ENCODE results near the gene ZNF750.

DNA sequence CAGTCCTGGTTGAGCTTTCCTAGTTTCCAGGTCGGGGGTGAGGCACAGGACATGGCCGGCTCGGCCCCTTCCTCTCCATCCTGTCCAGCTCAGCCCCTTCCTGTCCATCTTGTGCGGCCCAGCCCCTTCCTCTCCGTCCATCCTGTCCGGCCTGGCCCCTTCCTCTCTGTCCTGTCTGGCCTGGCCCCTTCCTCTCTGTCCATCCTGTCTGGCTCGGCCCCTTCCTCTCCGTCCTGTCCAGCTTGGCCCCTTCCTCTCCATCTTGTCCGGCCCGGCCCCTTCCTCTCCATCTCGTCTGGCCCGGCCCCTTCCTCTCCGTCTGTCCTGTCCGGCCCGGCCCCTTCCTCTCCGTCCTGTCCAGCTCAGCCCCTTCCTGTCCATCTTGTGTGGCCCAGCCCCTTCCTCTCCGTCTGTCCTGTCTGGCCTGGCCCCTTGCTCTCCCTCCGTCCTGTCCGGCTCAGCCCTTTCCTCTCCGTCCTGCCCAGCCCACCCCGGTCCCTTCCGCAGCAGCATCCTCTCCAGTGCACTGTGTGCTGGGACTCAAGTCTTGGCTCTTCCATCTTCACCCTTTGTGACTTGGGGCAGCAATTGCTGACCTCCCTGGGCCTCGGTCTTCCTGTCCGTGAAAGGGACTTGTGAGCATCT lies 5.5 kb upstream of the ZNF750 start:
- no peak for TF ChIP-seq POLR2A (IDR thresholded peaks at IDR 0.05; ENCODE audit: low read length)
- TF ChIP-seq GATA1 (IDR thresholded peaks at IDR 0.05; ENCODE audit: low read depth, low read length): no peak
